ENCODE measurements around the gene ZBTB49.
A peak's percentile ranks its signal among the peaks of the same experiment; 100 is the strongest.
"Not testable (repeated sequence)": the region's sequence is repeated elsewhere in the genome, so short reads cannot be mapped to it uniquely, and the experiment has no call there.

ZBTB49 gene

GRCh38 chr4:4289941-4290850, at the start of gene ZBTB49, which contains the start of gene LYAR:
TSS of gene ZBTB49 (plus strand) at chr4:4290251. CDS start at chr4:4299946, 9,695 bp downstream.
TSS of gene LYAR (minus strand) at chr4:4290154. CDS start at chr4:4283742, 6,412 bp downstream.
- peak; percentile 96 for DNase-seq

- no peak for DNase-seq
Measured at GRCh38 chr4:4245172-4245571, 44.9 kb upstream of the ZBTB49 start.

- DNase-seq, result no peak
Measured at GRCh38 chr4:4247696-4248028, 42.4 kb upstream of the ZBTB49 start.

GRCh38 chr4:4248029-4248884, 41.8 kb upstream of the ZBTB49 start, which contains the start of gene TMEM128:
TSS of gene TMEM128 (minus strand) at chr4:4248223. CDS start at chr4:4248202, 21 bp downstream.
- DNase-seq, result peak; percentile 95

GRCh38 chr4:4248885-4249203, 41.2 kb upstream of the ZBTB49 start:
- no peak for DNase-seq

- DNase-seq, result not testable (repeated sequence)
Measured at GRCh38 chr4:4249342-4249741, 40.7 kb upstream of the ZBTB49 start.

GRCh38 chr4:4249866-4250265, 40.2 kb upstream of the ZBTB49 start:
- DNase-seq, result no peak

- DNase-seq, result no peak
Measured at GRCh38 chr4:4254199-4254598, 35.9 kb upstream of the ZBTB49 start.

- no peak for DNase-seq
Measured at GRCh38 chr4:4254666-4255065, 35.4 kb upstream of the ZBTB49 start.

- peak; percentile 24 for DNase-seq
Measured at GRCh38 chr4:4256799-4257198, 33.3 kb upstream of the ZBTB49 start.

- not testable (repeated sequence) for DNase-seq
Measured at GRCh38 chr4:4257705-4258104, 32.3 kb upstream of the ZBTB49 start.

GRCh38 chr4:4259484-4260100, 30.5 kb upstream of the ZBTB49 start:
- DNase-seq, result no peak

GRCh38 chr4:4260185-4260751, 29.8 kb upstream of the ZBTB49 start:
- DNase-seq, result no peak

- DNase-seq, result no peak
Measured at GRCh38 chr4:4267981-4268380, 22.1 kb upstream of the ZBTB49 start.

- DNase-seq, result no peak
Measured at GRCh38 chr4:4268776-4269175, 21.3 kb upstream of the ZBTB49 start.

GRCh38 chr4:4269331-4269731, 20.7 kb upstream of the ZBTB49 start:
- no peak for DNase-seq

GRCh38 chr4:4269856-4270255, 20.2 kb upstream of the ZBTB49 start:
- no peak for DNase-seq

GRCh38 chr4:4270529-4270928, 19.5 kb upstream of the ZBTB49 start:
- DNase-seq, result no peak

- no peak for DNase-seq
Measured at GRCh38 chr4:4271912-4272311, 18.1 kb upstream of the ZBTB49 start.

- DNase-seq, result no peak
Measured at GRCh38 chr4:4274226-4274625, 15.8 kb upstream of the ZBTB49 start.

GRCh38 chr4:4277531-4277930, 12.5 kb upstream of the ZBTB49 start:
- DNase-seq, result no peak

- DNase-seq, result no peak
Measured at GRCh38 chr4:4281787-4282186, 8.3 kb upstream of the ZBTB49 start.
